GM12878 (cell line): ENCODE results near the gene METAP1. TPM values are rescaled to one million over a fixed set of nuclear protein-coding genes. Genes with fewer than 3 reads are reported as not detected.

Experiments
- ATAC-seq: fragments of 200-7000 bp; cut with Tn5 transposase; 3 replicates; pipeline ENCODE4 v1.9.1; 2020; ENCODE audit warnings: mild to moderate bottlenecking, moderate library complexity
- BruUV-seq: library from RNA; stranded (reverse); fragments of 400-500 nt; replicated peaks from 2 replicates; lab custom pipeline; 2021; lab: Mats Ljungman, UMichigan
- CTCF ChIA-PET: fragments of 300-600 bp; sonication (Branson Sonifier 250); formaldehyde crosslinking; extraction: SDS; loops from one replicate; lab custom pipeline; 2021; ENCODE audit warnings: inconsistent platforms; lab: Yijun Ruan, JAX
- POLR2A ChIA-PET: fragments of 350-600 bp; formaldehyde crosslinking; extraction: SDS; loops from one replicate; lab custom pipeline; 2021; ENCODE audit warnings: inconsistent platforms; lab: Charles Lee
- RAD21 ChIA-PET: fragments of 300-600 bp; sonication (Branson Sonifier 250); formaldehyde crosslinking; loops from one replicate; lab custom pipeline; 2023; ENCODE audit warnings: antibody characterized with exemption; ENCODE audit not compliant: unreplicated experiment; lab: Charles Lee
- SMC1A ChIA-PET: fragments of 300-600 bp; sonication (Branson Sonifier 250); formaldehyde crosslinking; loops from one replicate; lab custom pipeline; 2023; ENCODE audit not compliant: unreplicated experiment, uncharacterized antibody; lab: Charles Lee
- DNase-seq: peaks from one replicate; pipeline ENCODE4 v3.0.0-alpha.2; 2011; ENCODE audit warnings: low read depth, low spot score
- FAIRE-seq: peaks from 3 replicates; lab custom pipeline; 2011; peaks lifted over from hg19 to GRCh38; lab: Jason Lieb, UNC
- H2AFZ ChIP-seq: 2 replicates; pipeline ENCODE4 v1.6.0; 2011; ENCODE audit warnings: low read depth, low read length, control low read depth; ENCODE audit not compliant: control insufficient read depth
- H3K27ac ChIP-seq: 2 replicates; pipeline ENCODE4 v1.5.1; 2011; ENCODE audit warnings: control low read depth; ENCODE audit not compliant: control insufficient read depth, insufficient read depth
- H3K27me3 ChIP-seq, 2 experiments: replicated peaks in 1 of 2; 2 replicates each; pipeline versions ENCODE4 v1.6.0 to v1.6.1; 2011; ENCODE audit warnings: low read length in 1 of 2; ENCODE audit not compliant: control insufficient read depth in 2 of 2, insufficient read depth in 2 of 2
- H3K36me3 ChIP-seq, 2 experiments: 2 replicates each; pipeline ENCODE4 v1.5.1; 2011; ENCODE audit warnings: low read length in 1 of 2; ENCODE audit not compliant: control insufficient read depth in 2 of 2, insufficient read depth in 2 of 2
- H3K4me1 ChIP-seq: 2 replicates; pipeline ENCODE4 v1.6.1; 2011; ENCODE audit warnings: mild to moderate bottlenecking, low read length, moderate library complexity, mixed read lengths; ENCODE audit not compliant: control insufficient read depth, insufficient read depth
- H3K4me2 ChIP-seq: 2 replicates; pipeline ENCODE4 v1.6.0; 2011; ENCODE audit warnings: control low read depth; ENCODE audit not compliant: control insufficient read depth, insufficient read depth
- H3K4me3 ChIP-seq: fragments of 200-600 bp; sonication (generic); 2 replicates; pipeline ENCODE4 v1.5.1; 2016
- H3K79me2 ChIP-seq: 2 replicates; pipeline ENCODE4 v1.6.0; 2011; ENCODE audit warnings: low read length; ENCODE audit not compliant: control insufficient read depth, insufficient read depth
- H3K9ac ChIP-seq: 2 replicates; pipeline ENCODE4 v1.8.0; 2011; ENCODE audit warnings: low read length, control low read depth, mixed read lengths; ENCODE audit not compliant: control insufficient read depth, insufficient read depth
- H3K9me3 ChIP-seq: replicated peaks from 3 replicates; pipeline ENCODE4 v1.5.1; 2011; ENCODE audit warnings: mild to moderate bottlenecking, low read length; ENCODE audit not compliant: control insufficient read depth, insufficient read depth
- H4K20me1 ChIP-seq: 2 replicates; pipeline ENCODE4 v1.6.0; 2011; ENCODE audit not compliant: control insufficient read depth, insufficient read depth
- BCLAF1 ChIP-seq: fragments of 450-650 bp; IDR thresholded peaks from 2 replicates; pipeline ENCODE4 v1.6.1; 2017; ENCODE audit warnings: antibody characterized with exemption, mild to moderate bottlenecking, moderate library complexity
- E2F8 ChIP-seq: fragments of 450-650 bp; IDR thresholded peaks from 2 replicates; pipeline ENCODE4 v1.6.1; 2018; ENCODE audit warnings: mild to moderate bottlenecking, low read depth, moderate library complexity; ENCODE audit not compliant: partially characterized antibody
- HDAC6 ChIP-seq: fragments of 200-600 bp; sonication (generic); IDR thresholded peaks from one replicate; pipeline ENCODE4 v1.8.0; 2017; ENCODE audit warnings: antibody characterized with exemption; ENCODE audit not compliant: unreplicated experiment
- IRF3 ChIP-seq: fragments of 450-650 bp; IDR thresholded peaks from 2 replicates; pipeline ENCODE4 v1.6.1; 2014; ENCODE audit warnings: mild to moderate bottlenecking
- NKRF ChIP-seq: fragments of 450-650 bp; conservative IDR thresholded peaks from 2 replicates; pipeline ENCODE4 v1.6.1; 2017; ENCODE audit warnings: mild to moderate bottlenecking, moderate library complexity
- NR2C2 ChIP-seq: IDR thresholded peaks from 2 replicates; pipeline ENCODE4 v1.6.1; 2011; ENCODE audit warnings: borderline replicate concordance, low read depth; ENCODE audit not compliant: control insufficient read depth, insufficient read length
- SMAD1 ChIP-seq: fragments of 450-650 bp; IDR thresholded peaks from 2 replicates; pipeline ENCODE4 v1.6.1; 2018; ENCODE audit warnings: mild to moderate bottlenecking, low read depth; ENCODE audit not compliant: partially characterized antibody
- TARDBP ChIP-seq: IDR thresholded peaks from 2 replicates; pipeline ENCODE4 v1.6.1; 2016; ENCODE audit warnings: borderline replicate concordance
- TBL1XR1 ChIP-seq: IDR thresholded peaks from 2 replicates; pipeline ENCODE4 v1.6.1; 2012; ENCODE audit warnings: low read depth, low read length, improper control_type of control experiment
- WGBS: methylation state at CpG from one replicate; pipeline ENCODE4 v1.1.6; 2016; ENCODE audit warnings: low lambda C conversion rate; ENCODE audit not compliant: insufficient replicate concordance, insufficient coverage; ENCODE audit errors: missing lambda C conversion rate; 5-methylcytosine and 5-hydroxymethylcytosine counted together
- in situ Hi-C: fragments of 300-500 bp; cut with MboI; formaldehyde crosslinking; loops from 9 replicates; pipeline ENCODE4 v1.14.3; 2018; ENCODE audit warnings: mixed read lengths
- intact Hi-C: fragments of 100-400 bp; cut with micrococcal nuclease; formaldehyde crosslinking; loops from one replicate; pipeline ENCODE4 v1.14.2; 2022; ENCODE audit not compliant: unreplicated experiment
- polyA plus RNA-seq, 11 experiments: library from polyadenylated mRNA; depleted of rRNA in 4 of 11; unstranded in 6 of 11; stranded (reverse) in 5 of 11; fragments of >200 nt; fragmentation: Nextera tagmentation in 4 of 11; fragmentation: Illumina TruSeq in 1 of 11; extraction: Ambion mirVana in 4 of 11; extraction: Trizol in 1 of 11; gene quantifications; 1 replicate in 1 of 11; 2 replicates in 10 of 11; pipeline versions ENCODE4 v1.2.1 to v1.2.3, GENCODE V29; 2011 to 2016; ENCODE audit warnings: inconsistent platforms in 2 of 11, missing spikeins in 2 of 11, low read depth in 1 of 11
- total RNA-seq, 4 experiments: library from RNA; depleted of rRNA in 3 of 4; stranded (reverse); fragments of >200 nt in 3 of 4; fragmentation: Illumina TruSeq in 1 of 4; extraction: Trizol in 1 of 4; gene quantifications; 2 replicates each; pipeline versions ENCODE4 v1.2.1 to v1.2.3, GENCODE V29; 2013 to 2021

The METAP1 gene
- total and polyA plus RNA-seq, 10 of the 15 experiments (the other 5 are each of a cell fraction or from before 2014, with no cell fraction given): 22.7 to 71.4 (median 45.1) TPM

DNA sequence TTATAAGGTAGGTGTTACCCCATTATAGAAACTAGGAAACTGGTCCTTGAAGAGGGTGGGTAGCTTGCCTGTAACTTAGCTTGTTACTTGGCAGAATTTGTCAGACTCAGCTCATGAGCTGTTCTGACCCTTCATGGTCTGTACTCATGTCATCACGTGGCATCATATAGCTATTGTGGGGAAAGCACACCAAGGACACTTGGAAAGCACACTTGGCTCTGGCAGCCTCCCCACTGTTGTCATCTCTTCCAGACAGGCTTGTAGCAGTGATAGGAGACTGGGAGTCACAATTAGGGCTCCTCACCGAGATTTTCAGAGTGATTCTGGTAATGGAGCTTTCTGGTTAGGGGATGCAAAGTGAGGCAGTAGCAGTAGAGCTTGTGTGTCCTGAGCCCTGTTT, 62.7 kb downstream of the METAP1 start:
- H4K20me1 ChIP-seq: no peaks in the 10 kb centered on the region
- in situ Hi-C loops: loop anchor here (10.0 kb wide), 1 partner anchor 913 kb away; the partner anchor contains the start of gene STPG2
- POLR2A ChIA-PET: no interaction called here
- no peaks in the 10 kb centered on the region for H3K79me2 ChIP-seq
- H3K4me3 ChIP-seq: no peak overlapping the region
- H2AFZ ChIP-seq: no peak overlapping the region
- peaks cover 16% of the 10 kb centered on the region for H3K4me1 ChIP-seq
- intact Hi-C loops: loop anchor here (5.0 to 10.0 kb wide), 3 partner anchors 121 to 906 kb away; partner anchors contain the start of gene TSPAN5
- peaks cover 0 to 18% of the 10 kb centered on the region in 2 experiments; a peak in 3 of 4 replicates for H3K36me3 ChIP-seq
- no peak overlapping the region for H3K4me2 ChIP-seq
- no peak overlapping the region for H3K9ac ChIP-seq
- no peaks in the 10 kb centered on the region for H3K9me3 ChIP-seq
- BruUV-seq: no TSS peak
- WGBS: 79% methylated on average over 2 of the region's 2 CpGs
- SMC1A ChIA-PET: interaction anchor here (1.6 to 8.3 kb wide), 3 partner anchors 32 to 591 kb away, joined by 3 to 166 read pairs (median 8); partner anchors contain the start of gene METAP1
- CTCF ChIA-PET: interaction anchor here (0.9 to 9.2 kb wide), 2 partner anchors 9 to 58 kb away, joined by 3 to 287 read pairs; partner anchors contain the start of gene METAP1
- no peak overlapping the region for H3K27ac ChIP-seq
- no peaks in the 10 kb centered on the region for H3K27me3 ChIP-seq
- TF ChIP-seq NKRF (no peak), TBL1XR1 (no peak), NR2C2 (no peak), IRF3 (no peak), BCLAF1 (no peak), SMAD1 (no peak), E2F8 (no peak), HDAC6 (no peak), TARDBP (no peak)
- RAD21 ChIA-PET: interaction anchor here (0.6 to 3.2 kb wide), 2 partner anchors 63 to 610 kb away, joined by 4 to 16 read pairs; partner anchors contain the start of gene METAP1
- no peak for FAIRE-seq
- ATAC-seq: no peak
- no peak for DNase-seq
